GM12892 (cell line): ENCODE results near the gene CCSER2.

Source experiments
- POLR2A ChIP-seq: IDR thresholded peaks from 2 replicates; pipeline ENCODE4 v1.6.1; 2011; ENCODE audit warnings: low read depth, low read length, control low read depth
- POLR2AphosphoS5 ChIP-seq: IDR thresholded peaks from 2 replicates; pipeline ENCODE4 v1.6.1; 2011; ENCODE audit warnings: low read depth, low read length, control low read depth
- TAF1 ChIP-seq: IDR thresholded peaks from 2 replicates; pipeline ENCODE4 v1.6.1; 2011; ENCODE audit warnings: low read depth, mild to moderate bottlenecking, control low read depth, low read length, borderline replicate concordance

DNA sequence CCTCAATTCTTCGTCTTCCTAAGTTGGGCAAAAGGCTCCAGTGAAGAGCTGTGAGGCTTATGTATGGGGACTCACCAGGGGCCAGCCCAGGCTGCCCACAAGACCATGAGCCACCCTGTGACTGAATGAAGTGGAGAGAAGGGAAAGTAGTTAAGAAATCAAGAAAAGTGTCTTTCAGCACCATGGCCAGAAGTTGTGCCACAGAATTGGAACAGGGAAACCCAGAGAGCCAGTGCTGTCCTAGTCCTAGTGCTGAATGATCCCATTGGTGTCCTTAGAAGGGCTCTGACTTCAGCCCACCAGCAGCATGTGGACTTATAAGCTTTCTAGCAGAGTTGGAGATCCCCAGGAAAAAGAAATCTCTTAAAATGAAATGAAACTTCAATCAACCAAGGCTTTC lies 37.0 kb upstream of the CCSER2 start:
- no peak for TF ChIP-seq TAF1
- no peak for TF ChIP-seq POLR2AphosphoS5
- TF ChIP-seq POLR2A: no peak
